Panc1 (cell line): ENCODE results near the gene SOCS1. TPM values are rescaled to one million over a fixed set of nuclear protein-coding genes. Genes with fewer than 3 reads are reported as not detected.

Source experiments
- ATAC-seq: fragments of 200-7000 bp; cut with Tn5 transposase; 2 replicates; pipeline ENCODE4 v1.9.1; 2020; ENCODE audit warnings: mild to moderate bottlenecking, moderate library complexity
- BruUV-seq: library from RNA; stranded (reverse); fragments of 400-500 nt; replicated peaks from 2 replicates; lab custom pipeline; 2021; lab: Mats Ljungman, UMichigan
- CTCF ChIA-PET: fragments of 300-600 bp; sonication (Branson Sonifier 250); formaldehyde crosslinking; loops from one replicate; lab custom pipeline; 2022; ENCODE audit warnings: antibody characterized with exemption; lab: Charles Lee
- POLR2A ChIA-PET: fragments of 300-600 bp; sonication (Branson Sonifier 250); formaldehyde crosslinking; loops from one replicate; lab custom pipeline; 2022; ENCODE audit warnings: antibody characterized with exemption; lab: Charles Lee
- DNase-seq: peaks from one replicate; pipeline ENCODE4 v3.0.0-alpha.2; 2010; ENCODE audit warnings: low read depth, low spot score
- H3K27ac ChIP-seq: 2 replicates; pipeline ENCODE4 v1.5.1; 2011; ENCODE audit warnings: mild to moderate bottlenecking, low read length, inconsistent platforms
- H3K27me3 ChIP-seq: fragments of 200-500 bp; sonication (Bioruptor generic); 2 replicates; pipeline ENCODE4 v1.6.0; 2014; ENCODE audit warnings: low read length, inconsistent platforms; ENCODE audit not compliant: control insufficient read depth, insufficient read depth
- H3K36me3 ChIP-seq: fragments of 200-500 bp; sonication (Bioruptor generic); 2 replicates; pipeline ENCODE4 v1.5.1; 2014; ENCODE audit warnings: inconsistent platforms, mild to moderate bottlenecking, low read length, moderate library complexity; ENCODE audit not compliant: control insufficient read depth, insufficient read depth
- H3K4me1 ChIP-seq: 2 replicates; pipeline ENCODE4 v1.5.1; 2011; ENCODE audit warnings: inconsistent platforms, mild to moderate bottlenecking, low read length, moderate library complexity; ENCODE audit not compliant: control insufficient read depth, insufficient read depth
- H3K4me3 ChIP-seq, 2 experiments: 2 replicates each; pipeline ENCODE4 v1.5.1; 2011 to 2012; ENCODE audit warnings: low read depth in 2 of 2, low read length in 2 of 2, mild to moderate bottlenecking in 2 of 2, inconsistent platforms in 1 of 2, moderate library complexity in 1 of 2
- H3K9me3 ChIP-seq: fragments of 200-500 bp; sonication (Bioruptor generic); 2 replicates; pipeline ENCODE4 v1.5.1; 2014; ENCODE audit warnings: low read depth, mild to moderate bottlenecking, inconsistent platforms, low read length, moderate library complexity; ENCODE audit not compliant: control insufficient read depth, insufficient read depth
- SIN3A ChIP-seq: IDR thresholded peaks from 2 replicates; pipeline ENCODE4 v1.6.1; 2012; ENCODE audit warnings: low read depth, mild to moderate bottlenecking, low read length, moderate library complexity, borderline replicate concordance; ENCODE audit not compliant: insufficient read depth
- TCF7L2 ChIP-seq: IDR thresholded peaks from 2 replicates; pipeline ENCODE4 v1.6.1; 2011; ENCODE audit warnings: mild to moderate bottlenecking, low read depth, low read length, inconsistent platforms
- in situ Hi-C: cut with HindIII; loops from 2 replicates; pipeline ENCODE4 v1.10.0; 2016; ENCODE audit warnings: low sequenced_read_pairs, low pct_unique_long_range_greater_than_20kb
- intact Hi-C: fragments of 100-400 bp; cut with micrococcal nuclease; formaldehyde crosslinking; loops from one replicate; pipeline ENCODE4 v1.10.0; 2022; ENCODE audit not compliant: unreplicated experiment
- total RNA-seq: library from RNA; stranded (reverse); gene quantifications from one replicate; pipeline ENCODE4 v1.2.1, GENCODE V29; 2021; ENCODE audit not compliant: unreplicated experiment
- TF ChIP-seq, protein P1 (sequence below): fragments of 450-650 bp; IDR thresholded peaks from 2 replicates; pipeline ENCODE4 v1.5.1; 2017; ENCODE audit warnings: mild to moderate bottlenecking
- TF ChIP-seq, protein P2 (sequence below), 2 experiments: IDR thresholded peaks; 2 replicates each; pipeline ENCODE4 v1.6.1; 2011 to 2012; ENCODE audit warnings: low read depth in 2 of 2, control low read depth in 1 of 2, low read length in 1 of 2, mild to moderate bottlenecking in 1 of 2, moderate library complexity in 1 of 2; ENCODE audit not compliant: insufficient read depth in 1 of 2

SOCS1 gene
- total RNA-seq, 1 experiment from 2014 or later, result 4.8 TPM

DNA sequence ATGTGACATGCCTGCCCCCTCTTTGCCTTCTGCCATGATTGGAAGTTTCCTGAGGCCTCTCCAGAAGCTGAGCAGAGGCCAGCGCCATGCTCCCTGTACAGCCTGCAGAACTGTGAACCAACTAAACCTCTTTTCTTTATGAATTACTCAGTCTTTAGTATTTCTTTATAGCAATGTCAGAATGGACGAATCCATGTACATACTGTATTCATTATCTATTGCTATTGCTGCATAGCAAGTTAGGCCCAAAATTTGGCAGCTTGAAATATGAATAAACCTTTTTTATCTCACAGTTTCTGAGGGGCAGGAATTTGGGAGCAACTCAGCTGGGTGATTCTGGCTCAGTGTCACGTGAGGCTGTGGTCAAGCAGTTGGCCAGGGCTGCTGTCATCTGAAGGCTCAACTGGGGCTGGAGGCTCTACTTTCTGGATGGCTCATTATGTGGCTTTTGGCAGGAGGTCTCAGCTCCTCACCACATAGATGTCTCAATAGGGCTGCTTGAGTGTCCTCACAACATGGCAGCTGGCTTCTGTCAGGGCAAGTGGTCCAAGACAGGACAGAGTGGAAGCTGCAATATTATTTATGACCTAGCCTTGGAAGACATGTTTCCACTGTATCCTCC is 40.0 kb downstream of the SOCS1 start:
- CTCF ChIA-PET, result no interaction called here
- in situ Hi-C loops, result no loop called here
- POLR2A ChIA-PET, result no interaction called here
- intact Hi-C loops, result no loop called here
- TF ChIP-seq, protein P1, sequence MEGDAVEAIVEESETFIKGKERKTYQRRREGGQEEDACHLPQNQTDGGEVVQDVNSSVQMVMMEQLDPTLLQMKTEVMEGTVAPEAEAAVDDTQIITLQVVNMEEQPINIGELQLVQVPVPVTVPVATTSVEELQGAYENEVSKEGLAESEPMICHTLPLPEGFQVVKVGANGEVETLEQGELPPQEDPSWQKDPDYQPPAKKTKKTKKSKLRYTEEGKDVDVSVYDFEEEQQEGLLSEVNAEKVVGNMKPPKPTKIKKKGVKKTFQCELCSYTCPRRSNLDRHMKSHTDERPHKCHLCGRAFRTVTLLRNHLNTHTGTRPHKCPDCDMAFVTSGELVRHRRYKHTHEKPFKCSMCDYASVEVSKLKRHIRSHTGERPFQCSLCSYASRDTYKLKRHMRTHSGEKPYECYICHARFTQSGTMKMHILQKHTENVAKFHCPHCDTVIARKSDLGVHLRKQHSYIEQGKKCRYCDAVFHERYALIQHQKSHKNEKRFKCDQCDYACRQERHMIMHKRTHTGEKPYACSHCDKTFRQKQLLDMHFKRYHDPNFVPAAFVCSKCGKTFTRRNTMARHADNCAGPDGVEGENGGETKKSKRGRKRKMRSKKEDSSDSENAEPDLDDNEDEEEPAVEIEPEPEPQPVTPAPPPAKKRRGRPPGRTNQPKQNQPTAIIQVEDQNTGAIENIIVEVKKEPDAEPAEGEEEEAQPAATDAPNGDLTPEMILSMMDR, result no peak
- no peak for TF ChIP-seq TCF7L2
- no peak for TF ChIP-seq SIN3A
- Histone ChIP-seq H3K9me3 (peaks cover 5% of the 10 kb centered on the region; the same call in 1 of the 2 replicates), H3K4me3 (no peak overlapping the region), H3K27me3 (no peaks in the 10 kb centered on the region), H3K4me1 (no peaks in the 10 kb centered on the region), H3K36me3 (no peaks in the 10 kb centered on the region), H3K27ac (no peak overlapping the region)
- no TSS peak for BruUV-seq
- ATAC-seq, result no peak
- no peak for DNase-seq

DNA sequence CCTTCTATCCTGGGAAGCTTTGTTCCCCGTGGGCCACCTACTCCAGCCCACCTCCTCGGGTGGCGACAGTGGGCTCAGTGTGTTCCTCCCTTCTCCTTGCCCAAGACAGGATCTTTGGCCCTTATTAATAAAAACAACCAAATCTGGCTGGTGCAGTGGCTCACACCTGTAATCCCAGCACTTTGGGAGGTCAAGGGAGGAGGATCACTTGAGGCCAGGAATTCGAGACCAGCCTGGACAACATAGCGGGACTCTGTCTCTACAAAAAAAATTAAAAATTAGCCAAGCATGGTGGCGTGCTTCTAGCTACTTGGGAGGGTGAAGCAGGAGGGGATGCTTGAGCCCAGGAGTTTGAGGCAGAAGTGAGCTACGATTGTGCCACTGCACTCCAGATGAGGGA is 42.2 kb downstream of the SOCS1 start:
- no peak for DNase-seq
- no peak overlapping the region for H3K27ac ChIP-seq
- H3K27me3 ChIP-seq, result no peaks in the 10 kb centered on the region
- POLR2A ChIA-PET, result interaction anchor here (0.7 kb wide), 1 partner anchor 322 kb away, joined by 8 read pairs; no protein-coding TSS in a partner anchor
- intact Hi-C loops, result no loop called here
- BruUV-seq, result no TSS peak
- H3K4me1 ChIP-seq, result no peaks in the 10 kb centered on the region
- no peak overlapping the region for H3K4me3 ChIP-seq
- H3K36me3 ChIP-seq, result no peaks in the 10 kb centered on the region
- H3K9me3 ChIP-seq, result peaks cover 5% of the 10 kb centered on the region; the same call in 1 of the 2 replicates
- TF ChIP-seq TCF7L2 (no peak), SIN3A (no peak)
- TF ChIP-seq, protein P1, result no peak
- TF ChIP-seq, protein P2, sequence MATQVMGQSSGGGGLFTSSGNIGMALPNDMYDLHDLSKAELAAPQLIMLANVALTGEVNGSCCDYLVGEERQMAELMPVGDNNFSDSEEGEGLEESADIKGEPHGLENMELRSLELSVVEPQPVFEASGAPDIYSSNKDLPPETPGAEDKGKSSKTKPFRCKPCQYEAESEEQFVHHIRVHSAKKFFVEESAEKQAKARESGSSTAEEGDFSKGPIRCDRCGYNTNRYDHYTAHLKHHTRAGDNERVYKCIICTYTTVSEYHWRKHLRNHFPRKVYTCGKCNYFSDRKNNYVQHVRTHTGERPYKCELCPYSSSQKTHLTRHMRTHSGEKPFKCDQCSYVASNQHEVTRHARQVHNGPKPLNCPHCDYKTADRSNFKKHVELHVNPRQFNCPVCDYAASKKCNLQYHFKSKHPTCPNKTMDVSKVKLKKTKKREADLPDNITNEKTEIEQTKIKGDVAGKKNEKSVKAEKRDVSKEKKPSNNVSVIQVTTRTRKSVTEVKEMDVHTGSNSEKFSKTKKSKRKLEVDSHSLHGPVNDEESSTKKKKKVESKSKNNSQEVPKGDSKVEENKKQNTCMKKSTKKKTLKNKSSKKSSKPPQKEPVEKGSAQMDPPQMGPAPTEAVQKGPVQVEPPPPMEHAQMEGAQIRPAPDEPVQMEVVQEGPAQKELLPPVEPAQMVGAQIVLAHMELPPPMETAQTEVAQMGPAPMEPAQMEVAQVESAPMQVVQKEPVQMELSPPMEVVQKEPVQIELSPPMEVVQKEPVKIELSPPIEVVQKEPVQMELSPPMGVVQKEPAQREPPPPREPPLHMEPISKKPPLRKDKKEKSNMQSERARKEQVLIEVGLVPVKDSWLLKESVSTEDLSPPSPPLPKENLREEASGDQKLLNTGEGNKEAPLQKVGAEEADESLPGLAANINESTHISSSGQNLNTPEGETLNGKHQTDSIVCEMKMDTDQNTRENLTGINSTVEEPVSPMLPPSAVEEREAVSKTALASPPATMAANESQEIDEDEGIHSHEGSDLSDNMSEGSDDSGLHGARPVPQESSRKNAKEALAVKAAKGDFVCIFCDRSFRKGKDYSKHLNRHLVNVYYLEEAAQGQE (IDR thresholded peaks at IDR 0.05; ENCODE audit: insufficient read depth in 1 of 2, low read depth in 2 of 2, low read length in 1 of 2), result no peak
- CTCF ChIA-PET, result interaction anchor here (0.6 kb wide), 1 partner anchor 41 kb away, joined by 5 read pairs; no protein-coding TSS in a partner anchor
- ATAC-seq, result no peak
- in situ Hi-C loops, result no loop called here
